Measurements from ENCODE around the gene WRAP53.

The WRAP53 gene

GRCh38 chr17:7684851-7685532 lies 3.3 kb upstream of the WRAP53 start:
- DNase-seq = no peak

GRCh38 chr17:7685533-7686221 lies 2.6 kb upstream of the WRAP53 start:
- DNase-seq = peak; percentile 75

GRCh38 chr17:7686222-7687071 lies 1.8 kb upstream of the WRAP53 start:
- peak; percentile 63 for DNase-seq

- peak; percentile 53 for DNase-seq
Observed at GRCh38 chr17:7687072-7687907, 987 bp upstream of the WRAP53 start, which contains the start of gene TP53. Gene TP53 (minus strand): TSS chr17:7687490. CDS start chr17:7676594, 10,896 bp downstream.

- no peak for DNase-seq
Observed at GRCh38 chr17:7688808-7689316, 585 bp downstream of the WRAP53 start.

- no peak for DNase-seq
Observed at GRCh38 chr17:7695586-7695985, 7.3 kb downstream of the WRAP53 start.

- no peak for DNase-seq
Observed at GRCh38 chr17:7697828-7698588, 9.7 kb downstream of the WRAP53 start.

GRCh38 chr17:7700510-7700909 lies 12.2 kb downstream of the WRAP53 start:
- no peak for DNase-seq

GRCh38 chr17:7701681-7702080 lies 13.4 kb downstream of the WRAP53 start:
- DNase-seq = no peak

- DNase-seq = no peak
Observed at GRCh38 chr17:7702776-7703175, 14.5 kb downstream of the WRAP53 start.

- peak; percentile 71 for DNase-seq
Observed at GRCh38 chr17:7703584-7704479, 15.6 kb downstream of the WRAP53 start.

- DNase-seq = no peak
Observed at GRCh38 chr17:7704601-7705268, 16.5 kb downstream of the WRAP53 start, which contains the start of gene EFNB3. Gene EFNB3 (plus strand): TSS chr17:7705202. CDS start chr17:7705599, 397 bp downstream.

GRCh38 chr17:7705269-7706255 lies 17.3 kb downstream of the WRAP53 start:
- DNase-seq = no peak

- no peak for DNase-seq
Observed at GRCh38 chr17:7706631-7707354, 18.5 kb downstream of the WRAP53 start.

GRCh38 chr17:7707446-7707845 lies 19.2 kb downstream of the WRAP53 start:
- no peak for DNase-seq

GRCh38 chr17:7707858-7708750 lies 19.8 kb downstream of the WRAP53 start:
- no peak for DNase-seq

- DNase-seq = no peak
Observed at GRCh38 chr17:7709031-7709430, 20.8 kb downstream of the WRAP53 start.

Measured in DMS153 (cell line).